HG03045 (cell line): Measurements from ENCODE around the gene CD4.
"Not testable (repeated sequence)": the region's sequence is repeated elsewhere in the genome, so short reads cannot be mapped to it uniquely, and the experiment has no call there.

Experiments
- ATAC-seq: cut with Tn5 transposase; IDR thresholded peaks from one replicate; pipeline ENCODE4 v1.9.1; 2021; ENCODE audit warnings: mild to moderate bottlenecking, moderate library complexity; ENCODE audit not compliant: unreplicated experiment

CD4 gene

GRCh38 chr12:6788972-6789924 is at the start of gene CD4:
CD4 (plus strand) TSS chr12:6789528; CDS start chr12:6800139, 10,611 bp downstream.
- ATAC-seq = no peak

GRCh38 chr12:6742080-6742479 is 47.2 kb upstream of the CD4 start:
- ATAC-seq = not testable (repeated sequence)

- ATAC-seq = no peak
These were observed 46.5 kb upstream of the CD4 start for GRCh38 chr12:6742834-6743233.

DNA sequence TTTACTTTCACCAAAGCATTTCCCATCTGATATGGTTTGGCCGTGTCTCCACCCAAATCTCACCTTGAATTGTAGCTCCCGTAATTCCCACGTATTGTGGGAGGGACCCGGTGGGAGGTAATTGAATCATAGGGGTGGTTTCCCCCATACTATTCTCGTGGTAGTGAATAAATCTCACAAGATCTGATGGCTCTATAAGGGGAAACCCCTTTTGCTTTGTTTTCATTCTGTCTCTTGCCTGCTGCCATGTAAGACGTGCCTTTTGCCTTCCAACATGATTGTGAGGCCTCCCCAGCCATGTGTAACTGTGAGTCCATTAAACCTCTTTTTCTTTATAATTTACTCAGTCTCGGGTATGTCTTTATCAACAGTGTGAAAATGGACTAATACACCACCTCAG is 46.0 kb upstream of the CD4 start:
- ATAC-seq = not testable (repeated sequence)

- ATAC-seq = no peak
These were observed 43.4 kb upstream of the CD4 start for GRCh38 chr12:6745741-6746525.

DNA sequence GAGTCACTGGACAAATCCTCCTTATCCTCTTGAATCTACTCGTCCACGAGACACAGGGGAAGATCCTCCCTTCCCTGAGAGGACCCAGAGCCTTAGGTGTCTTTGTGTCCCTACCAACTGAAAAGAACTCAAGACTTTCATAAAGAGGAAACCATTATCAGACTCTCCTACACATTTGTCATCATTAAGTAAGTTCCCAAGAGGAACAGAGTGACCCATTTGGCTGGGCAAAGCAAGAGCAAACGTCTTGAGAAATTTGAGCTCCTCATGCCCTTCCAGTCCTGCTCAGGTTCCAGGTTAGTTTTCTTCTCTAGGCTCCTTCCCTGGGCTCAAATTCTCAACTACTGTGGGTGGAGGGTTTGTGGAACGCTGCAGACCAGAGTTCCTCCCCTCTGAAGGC is 42.1 kb upstream of the CD4 start:
- no peak for ATAC-seq

DNA sequence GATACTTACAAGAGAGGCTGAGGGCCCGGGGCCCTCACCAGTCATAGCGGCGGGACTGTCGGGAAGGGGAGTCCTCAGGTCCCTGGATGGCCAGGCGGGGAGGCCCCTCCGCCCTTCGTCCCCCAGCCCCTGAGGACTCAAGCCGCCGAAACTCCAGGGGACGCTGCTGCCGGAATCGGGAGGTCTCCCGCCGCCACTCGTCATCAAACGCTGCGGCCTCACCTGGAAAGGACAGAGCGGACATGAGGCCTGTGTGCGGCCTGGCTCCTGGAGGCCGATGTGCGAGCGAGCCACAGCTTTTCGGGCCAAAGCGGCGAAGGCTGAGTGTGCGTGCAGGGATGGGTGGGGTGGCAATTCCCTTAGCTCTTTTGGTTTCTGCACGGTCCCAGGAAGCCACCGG is 40.6 kb upstream of the CD4 start:
- no peak for ATAC-seq

DNA sequence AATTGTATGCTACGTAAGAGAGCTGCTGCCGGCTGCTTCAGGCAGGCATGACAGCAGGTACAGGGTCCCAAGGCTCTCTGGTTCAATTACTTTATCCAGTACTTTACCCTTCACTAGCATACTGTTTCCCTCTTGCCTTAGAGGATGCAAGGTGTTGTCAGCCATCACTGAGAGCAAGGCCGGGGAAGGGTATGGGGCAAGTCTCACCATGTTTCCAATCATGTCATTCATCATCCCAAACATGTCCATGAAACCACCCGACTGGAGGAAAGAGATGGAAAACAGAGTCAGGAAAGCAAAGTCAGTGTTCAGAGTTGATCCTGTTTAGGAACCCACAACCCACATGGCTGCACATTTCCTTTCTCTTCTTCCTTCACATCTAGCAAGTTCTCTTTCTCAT is 38.8 kb upstream of the CD4 start:
- ATAC-seq = no peak

DNA sequence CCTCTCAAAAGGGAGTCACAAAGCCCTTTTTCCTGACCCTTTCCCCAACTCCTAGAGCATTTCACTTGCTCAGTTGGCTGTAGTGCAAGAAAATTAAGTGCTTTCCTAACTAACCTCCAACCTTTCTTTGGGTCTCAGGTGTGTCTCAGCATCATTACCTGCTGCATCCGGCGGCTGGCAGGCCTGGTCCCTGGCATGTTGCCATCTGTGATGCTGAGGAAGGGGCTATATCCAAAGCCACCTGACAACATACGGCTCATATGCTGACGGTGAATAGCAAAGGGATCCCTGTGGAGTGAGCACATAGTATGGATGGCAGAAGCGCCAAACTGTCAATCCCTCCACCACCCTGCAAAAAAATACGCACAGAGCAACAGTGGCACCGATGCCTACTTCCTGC is 37.6 kb upstream of the CD4 start:
- no peak for ATAC-seq

DNA sequence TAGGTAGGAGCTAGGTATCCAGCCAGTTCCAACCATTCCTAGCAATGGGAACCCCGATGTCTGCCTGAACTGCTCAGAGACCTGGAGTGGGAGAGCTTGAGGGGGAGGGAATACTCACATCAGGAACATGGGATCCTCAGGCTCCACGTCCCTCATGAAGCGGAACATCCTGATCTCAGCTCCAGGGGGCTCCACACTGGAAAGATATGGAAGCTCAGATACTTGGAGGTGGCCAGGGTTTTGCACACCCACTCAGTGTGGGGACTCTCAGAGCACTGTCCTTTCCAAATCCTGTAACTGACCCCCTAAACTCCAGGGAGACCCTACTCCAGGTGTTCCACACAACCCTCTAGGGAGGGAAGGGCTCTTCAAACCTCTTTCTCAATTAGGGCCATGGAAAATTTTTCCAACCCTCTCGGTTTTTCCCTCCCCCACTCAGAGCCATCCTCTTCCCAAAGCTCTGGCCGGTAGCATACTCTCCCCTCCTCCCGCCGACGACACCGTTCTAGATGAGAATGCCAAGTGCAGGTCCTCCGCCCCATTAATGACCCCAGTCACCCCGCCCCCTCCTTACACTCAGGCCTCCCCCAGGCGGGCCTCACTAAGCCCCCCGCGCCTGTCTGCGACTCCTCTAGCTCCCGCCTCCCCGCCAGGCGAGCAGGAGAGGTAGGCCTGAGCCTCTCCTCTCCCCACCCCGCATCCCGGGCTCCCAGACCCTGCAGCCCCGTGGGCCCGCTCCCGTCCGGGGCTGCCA is 37.0 kb upstream of the CD4 start:
- peak; percentile 3 for ATAC-seq

DNA sequence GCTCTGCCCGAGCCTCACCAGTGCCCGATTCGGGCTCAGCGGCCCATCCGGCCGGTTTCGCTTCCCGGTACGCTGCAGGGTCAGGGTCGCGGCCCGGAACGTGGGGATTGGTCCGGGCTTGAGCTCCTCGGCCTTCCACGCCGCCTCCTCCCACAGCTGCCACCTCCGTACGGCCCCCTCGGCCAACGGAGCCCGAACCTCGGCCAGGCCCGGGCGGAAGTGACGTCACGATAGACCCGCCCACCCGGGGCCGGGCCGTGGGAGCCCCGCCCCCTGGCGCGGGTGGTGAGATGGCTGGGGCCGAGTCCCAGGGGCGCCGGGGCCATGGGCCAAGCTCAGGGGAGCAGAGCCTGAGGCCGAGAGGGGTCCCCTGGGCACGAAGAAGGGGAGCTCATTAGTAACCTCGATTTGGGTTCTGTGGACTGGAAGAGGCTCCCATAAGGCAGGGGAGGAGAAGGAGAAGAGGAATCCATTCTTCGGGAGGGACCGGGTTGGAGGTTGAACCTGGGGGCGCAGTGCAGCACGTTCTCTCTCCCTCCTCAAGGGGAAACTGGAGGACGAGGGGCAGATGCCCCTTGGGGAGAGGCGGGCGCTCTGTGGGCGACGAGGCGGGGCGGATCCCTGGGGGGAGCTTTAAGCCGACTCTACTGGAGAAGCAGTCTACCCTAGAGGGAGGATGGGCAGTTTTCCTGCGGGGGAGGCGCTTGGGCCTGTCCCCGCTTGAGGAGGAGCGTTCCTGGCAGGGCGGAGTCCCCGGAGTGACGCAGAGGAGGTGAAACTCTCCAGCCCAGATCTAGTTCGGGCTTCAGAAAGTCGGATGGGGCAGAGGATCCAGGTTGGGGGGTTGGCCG is 36.2 kb upstream of the CD4 start, which contains the start of gene MLF2:
MLF2 (minus strand) TSS at position 221 of the 851 bp plus-strand sequence. CDS start 807 bp downstream, outside the sequence.
- peak; percentile 84 for ATAC-seq

GRCh38 chr12:6753772-6754356 is 35.5 kb upstream of the CD4 start:
- no peak for ATAC-seq

DNA sequence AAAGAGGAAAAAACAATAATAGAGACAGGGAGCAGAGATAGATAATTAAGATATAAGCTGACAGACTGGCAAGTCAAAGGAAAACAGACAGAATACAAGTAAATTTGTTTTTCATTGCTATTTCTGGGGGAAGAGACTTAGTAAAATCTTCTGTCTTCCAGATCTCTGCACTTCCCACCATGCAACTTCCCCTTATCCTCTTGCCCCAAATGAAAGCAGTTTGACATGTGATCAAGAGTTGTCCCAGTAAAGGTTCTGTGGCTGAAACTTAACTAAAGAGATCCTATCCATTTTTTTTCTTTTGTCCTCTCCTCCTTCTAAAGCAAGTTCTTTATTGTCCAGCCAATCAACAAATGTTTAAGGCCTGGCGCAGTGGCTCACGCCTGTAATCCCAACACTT is 34.9 kb upstream of the CD4 start:
- ATAC-seq = no peak

GRCh38 chr12:6757028-6757690 is 32.2 kb upstream of the CD4 start:
- ATAC-seq = no peak

DNA sequence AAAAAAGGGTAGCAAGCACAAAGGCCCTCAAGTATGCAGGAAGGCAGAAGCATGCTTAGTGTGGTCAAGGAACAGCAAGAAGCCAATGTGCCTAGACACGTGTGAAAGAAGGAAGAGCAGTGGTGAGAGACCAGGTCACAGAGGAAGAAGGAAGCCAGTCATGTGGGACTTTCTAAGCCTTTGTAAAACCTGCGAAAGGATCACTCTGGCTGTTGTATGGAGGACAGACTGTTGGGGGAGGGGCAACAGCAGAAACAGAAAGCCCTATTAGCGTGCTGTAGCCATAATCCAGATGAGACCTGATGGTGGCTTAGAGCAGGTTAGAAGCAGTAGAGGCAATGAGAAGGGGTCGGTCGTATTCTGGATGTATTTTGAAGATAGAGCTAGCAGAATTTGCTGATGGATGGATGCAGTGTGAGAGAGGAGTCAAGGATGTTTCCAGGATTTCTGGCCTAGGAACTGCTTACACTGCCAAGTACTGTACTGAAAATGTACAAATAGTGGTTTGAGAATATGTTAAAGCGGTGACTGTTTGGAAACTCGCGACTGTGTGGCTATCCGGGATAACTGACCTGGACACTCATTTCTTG is 30.7 kb upstream of the CD4 start:
- ATAC-seq = no peak

DNA sequence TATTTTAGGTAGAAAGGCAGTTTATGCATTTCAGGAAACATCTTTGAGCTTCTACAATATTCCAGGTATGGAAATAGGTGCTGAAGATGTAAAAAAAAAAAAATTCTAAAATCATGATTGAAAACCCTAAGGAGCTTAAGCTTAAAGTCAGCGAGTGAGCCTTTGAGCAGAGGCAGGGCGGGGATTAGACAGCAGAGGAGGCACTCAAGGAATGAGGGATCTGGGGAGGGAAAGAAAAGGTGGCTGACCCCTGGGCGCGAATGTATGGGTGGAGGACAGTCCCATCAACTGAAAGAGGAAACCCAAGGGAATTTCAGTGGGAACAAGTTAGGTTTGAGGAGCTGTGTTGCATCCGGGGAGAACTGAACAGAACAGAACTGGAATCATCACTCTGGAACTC is 29.6 kb upstream of the CD4 start:
- no peak for ATAC-seq

DNA sequence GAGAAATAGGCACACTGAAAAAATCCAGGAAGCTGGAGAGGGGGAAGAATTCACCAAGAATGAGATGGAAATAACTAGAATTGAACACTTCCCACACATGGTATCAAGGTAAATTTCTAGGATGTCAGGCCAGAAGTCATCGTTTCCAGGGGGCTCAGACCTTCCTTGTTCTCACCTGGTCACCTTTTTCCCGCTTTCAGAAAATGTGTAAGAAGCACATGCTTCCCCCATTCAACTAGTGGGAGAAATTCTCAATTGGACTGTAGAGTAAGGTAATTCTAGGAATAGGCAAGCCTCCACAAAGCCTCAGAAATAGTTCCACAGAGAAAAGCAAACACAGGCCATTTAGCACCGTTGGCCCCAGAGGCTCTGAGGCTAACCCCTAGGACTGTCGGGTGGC is 25.9 kb upstream of the CD4 start:
- ATAC-seq = no peak

DNA sequence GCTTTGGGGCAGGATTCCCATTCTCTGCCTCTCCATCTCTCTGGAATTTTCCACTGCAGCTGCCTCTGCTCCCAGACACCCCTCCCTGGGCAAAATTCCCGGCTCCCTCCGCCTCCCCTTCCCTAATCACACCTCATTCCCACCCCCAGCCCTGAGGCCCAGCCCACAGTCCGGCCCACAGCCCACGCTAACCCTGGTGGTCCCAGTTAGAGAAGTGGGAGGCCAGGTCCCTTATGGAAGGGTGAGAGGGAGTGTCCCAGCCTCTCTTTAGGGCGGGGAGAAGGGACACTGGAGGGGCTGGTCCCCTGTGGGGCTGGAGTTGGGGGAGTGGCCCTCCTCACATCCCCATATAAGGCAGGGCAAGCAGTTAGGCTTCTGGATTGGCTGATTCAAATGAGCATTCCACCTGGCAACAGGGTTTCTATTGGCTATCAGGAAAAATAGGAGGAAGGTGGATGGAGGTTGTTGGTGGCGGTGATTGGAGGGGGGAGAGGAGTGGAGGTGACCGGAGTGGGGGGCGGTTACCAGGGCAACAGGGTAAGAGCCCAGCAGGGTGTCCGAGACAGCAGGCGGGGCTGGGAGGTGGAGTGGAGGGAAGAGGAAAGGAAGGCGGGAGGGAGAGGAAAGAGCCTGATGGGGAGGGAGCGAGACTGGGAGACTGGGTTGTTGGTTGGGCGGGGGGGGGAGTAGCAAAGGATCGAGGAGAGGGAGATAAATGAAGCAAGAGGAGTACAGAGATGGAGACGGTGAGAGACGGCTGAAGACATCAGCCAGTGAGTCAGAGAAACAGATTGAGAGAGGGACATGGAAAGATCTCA is 25.1 kb upstream of the CD4 start:
- peak; percentile 83 for ATAC-seq
